ENCODE data around the gene PLAAT4. TPM values are rescaled to one million over a fixed set of nuclear protein-coding genes. Genes with fewer than 3 reads are reported as not detected.

The PLAAT4 gene, protein sequence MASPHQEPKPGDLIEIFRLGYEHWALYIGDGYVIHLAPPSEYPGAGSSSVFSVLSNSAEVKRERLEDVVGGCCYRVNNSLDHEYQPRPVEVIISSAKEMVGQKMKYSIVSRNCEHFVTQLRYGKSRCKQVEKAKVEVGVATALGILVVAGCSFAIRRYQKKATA
- 10 to 100 TPM in 1 of 2 donors, 1 to 10 TPM in 1; 3.7 to 13.4 TPM for total RNA-seq

DNA sequence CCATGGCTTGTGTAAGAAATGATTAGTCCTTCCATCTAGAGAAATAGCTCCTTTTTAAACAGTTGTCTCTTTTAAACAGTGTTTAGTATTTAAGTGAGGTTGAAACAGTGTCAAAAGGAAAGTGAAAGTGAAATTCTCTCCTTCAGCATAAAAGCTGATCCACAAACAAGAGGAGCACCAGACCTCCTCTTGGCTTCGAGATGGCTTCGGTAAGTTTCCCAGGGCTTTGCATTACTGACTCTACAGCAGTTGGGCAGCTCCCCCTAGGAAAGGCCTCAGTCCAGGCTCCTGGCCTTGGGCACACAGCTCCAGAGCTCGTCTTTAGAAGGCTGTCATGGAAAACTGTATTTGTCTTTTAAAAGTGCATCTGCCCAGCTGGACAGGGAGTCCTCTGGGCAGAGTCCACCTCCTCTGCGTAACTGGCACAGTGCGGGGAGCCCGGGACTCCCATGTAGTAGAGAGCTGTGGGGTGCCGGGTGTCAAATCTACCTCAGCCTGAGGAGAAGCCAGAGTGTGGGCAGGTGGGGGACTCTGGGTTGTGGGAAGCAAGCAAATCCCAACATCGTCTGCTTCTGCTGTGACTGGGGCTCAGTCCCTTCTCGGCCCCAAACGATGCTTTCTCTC lies at the start of gene PLAAT4:
Gene PLAAT4, plus strand, starts transcription at position 140 of the 624 bp plus-strand sequence. Its CDS starts 61 bp downstream, at position 201.

DNA sequence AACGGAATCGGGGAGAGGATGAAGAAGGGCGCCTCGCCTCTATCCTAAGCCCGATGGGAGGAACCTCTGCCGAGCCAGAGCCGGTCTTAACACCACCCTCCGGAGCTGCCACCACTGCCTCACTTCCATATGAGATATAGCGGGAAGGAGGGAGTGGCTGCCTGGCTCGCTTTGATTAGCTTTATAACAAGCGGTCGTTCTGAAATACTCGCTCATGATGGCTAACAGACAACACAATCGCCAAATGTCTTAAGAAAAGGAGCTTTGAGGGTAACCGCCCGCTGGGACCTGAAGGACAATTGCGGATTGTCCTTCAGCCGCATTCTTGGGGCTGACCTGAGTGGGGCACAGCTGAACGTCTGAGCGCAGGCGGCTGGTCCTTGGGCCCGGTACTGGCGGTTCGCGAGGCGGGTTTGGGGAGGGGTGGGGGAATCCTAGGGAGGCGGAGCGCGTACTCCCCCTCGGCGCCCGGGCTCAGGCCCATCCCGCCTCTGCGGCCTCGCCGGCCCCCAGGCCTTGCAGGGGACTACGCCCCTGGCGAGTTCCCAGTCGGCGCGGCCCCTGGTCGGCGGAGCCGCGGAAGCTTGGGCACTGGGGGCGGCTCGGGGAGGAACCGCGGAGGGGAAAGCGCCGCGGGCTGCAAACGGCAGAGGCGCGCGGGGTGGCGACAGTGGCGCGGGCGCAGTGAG lies 45.9 kb upstream of the PLAAT4 start, which contains the start of gene PLAAT5:
Gene PLAAT5, minus strand, starts transcription at position 617 of the 689 bp plus-strand sequence. Its CDS starts 133 bp downstream, at position 484.

DNA sequence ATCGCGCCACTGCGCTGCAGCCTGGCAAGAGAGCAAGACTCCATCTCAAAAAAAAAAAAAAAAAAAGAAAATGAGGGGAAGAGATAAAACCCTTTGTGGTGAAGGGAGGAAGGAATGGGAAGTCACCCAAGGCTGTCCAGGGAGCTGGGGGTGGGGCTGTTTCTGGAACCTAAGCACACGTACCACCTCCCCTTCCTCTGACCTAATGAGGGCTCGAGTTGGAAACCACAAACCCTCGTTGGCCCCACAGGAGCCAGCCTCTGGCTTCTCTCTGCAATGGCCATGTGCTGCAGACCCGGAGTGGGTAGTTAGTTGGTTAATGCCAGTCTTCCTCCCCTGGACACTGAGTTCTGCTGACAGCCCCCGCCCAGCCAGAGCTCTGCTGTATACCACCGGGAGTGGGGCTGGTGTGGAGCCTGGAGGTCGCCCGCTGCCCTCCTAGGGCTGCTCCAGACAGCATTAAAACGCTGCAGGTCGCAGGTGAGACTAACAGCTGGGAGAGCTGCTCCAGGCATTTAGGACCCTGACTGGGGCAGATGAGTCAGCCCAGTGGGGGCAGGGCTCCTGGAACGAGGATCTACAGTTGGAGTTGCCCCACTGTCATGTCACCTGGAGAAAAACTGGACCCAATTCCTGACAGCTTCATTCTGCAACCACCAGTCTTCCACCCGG lies 30.6 kb upstream of the PLAAT4 start, which contains the start of gene LGALS12:
Gene LGALS12, plus strand, starts transcription at position 228 of the 672 bp plus-strand sequence. Its CDS starts 375 bp downstream, at position 603.

DNA sequence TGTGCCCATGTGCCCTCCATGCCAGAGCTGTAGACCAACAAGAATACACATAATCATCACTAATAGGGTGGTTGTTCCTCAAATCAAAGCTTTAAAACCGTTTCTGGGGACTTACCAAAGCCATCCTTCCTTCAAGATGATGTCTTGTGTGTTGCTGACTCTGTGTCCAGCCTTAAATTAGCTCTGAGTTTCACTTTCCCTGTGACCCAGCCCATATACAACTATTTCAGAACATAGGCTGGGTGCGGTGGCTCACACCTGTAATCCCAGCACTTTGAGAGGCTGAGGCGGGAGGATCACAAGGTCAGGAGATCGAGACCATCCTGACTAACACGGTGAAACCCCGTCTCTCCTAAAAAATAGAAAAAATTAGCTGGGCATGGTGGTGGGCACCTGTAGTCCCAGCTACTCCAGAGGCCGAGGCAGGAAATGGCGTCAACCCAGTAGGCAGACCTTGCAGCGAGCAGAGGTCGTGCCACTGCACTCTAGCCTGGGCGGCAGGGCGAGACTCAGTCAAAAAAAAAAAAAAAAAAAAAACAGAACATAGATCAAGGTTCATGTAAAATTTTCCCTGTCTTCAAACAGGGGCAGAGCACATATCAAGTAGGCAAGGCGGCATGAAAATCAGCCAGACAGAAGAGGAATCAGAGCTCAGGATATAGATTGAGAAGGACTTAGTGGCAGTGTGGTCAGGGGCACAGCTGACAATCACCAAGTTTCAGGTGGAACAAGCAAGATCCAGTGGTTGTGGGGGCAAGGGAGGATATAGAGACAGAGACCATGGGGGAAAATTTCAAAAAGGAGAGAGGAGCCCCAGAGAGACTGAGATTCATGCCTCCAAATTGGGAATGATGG lies 26.8 kb downstream of the PLAAT4 start, which contains the start of gene PLAAT2:
Gene PLAAT2, minus strand, starts transcription at position 179 of the 855 bp plus-strand sequence. Its CDS starts 55 bp downstream, at position 124.

Other genes starting within 250 kb of the PLAAT4 start
- gene SLC22A9, start 167.0 kb upstream of the PLAAT4 start, total RNA-seq = not detected
- gene PLAAT5, start 45.6 kb upstream of the PLAAT4 start, total RNA-seq = not detected
- not detected for gene LGALS12, start 30.7 kb upstream of the PLAAT4 start, total RNA-seq
- gene PLAAT2, start 26.6 kb downstream of the PLAAT4 start, total RNA-seq = not detected
- 10 to 100 TPM; 17.6 to 25.0 TPM for gene PLAAT3, start 77.6 kb downstream of the PLAAT4 start, total RNA-seq
- gene ATL3, start 134.6 kb downstream of the PLAAT4 start, total RNA-seq = 10 to 100 TPM; 36.6 to 57.8 TPM
- gene RTN3, start 144.7 kb downstream of the PLAAT4 start, total RNA-seq = 10 to 100 TPM; 29.3 to 39.3 TPM
- 1 to 10 TPM; 8.6 to 9.0 TPM for gene ZFTA, start 232.0 kb downstream of the PLAAT4 start, total RNA-seq

Data from melanocyte of skin (primary cell).